Measurements from ENCODE around the gene ZNF512.

DNA sequence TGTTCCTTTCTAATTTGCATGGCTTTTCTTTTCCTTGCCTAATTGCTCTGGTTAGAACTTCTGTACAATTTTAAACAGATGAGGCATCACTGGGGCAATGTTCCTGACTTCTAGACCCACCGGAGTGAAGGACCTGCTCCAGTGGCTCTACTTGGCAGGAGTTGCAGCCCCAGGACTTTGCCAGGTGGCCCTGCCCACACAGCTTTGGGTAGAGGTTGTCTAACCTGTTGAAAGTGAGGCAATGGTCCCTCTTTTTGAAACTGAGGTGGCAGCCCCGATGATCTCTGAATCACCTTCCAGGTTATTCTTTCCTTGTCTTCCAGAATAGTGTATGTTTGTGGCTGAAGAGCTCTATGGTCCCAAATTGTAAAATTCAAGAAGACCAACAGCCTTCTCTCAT lies 29.9 kb upstream of the ZNF512 start:
- no peak for TF ChIP-seq YY1 (IDR thresholded peaks at IDR 0.05; ENCODE audit: insufficient read depth, insufficient read length)
- TF ChIP-seq ZNF274 (IDR thresholded peaks at IDR 0.05; ENCODE audit: low read depth, low read length), result no peak
